PC-9 (cell line): ENCODE data around the gene RPS6KA4. TPM values are rescaled to one million over a fixed set of nuclear protein-coding genes. Genes with fewer than 3 reads are reported as not detected.

Source experiments
- BruUV-seq: library from RNA; stranded (reverse); fragments of 400-500 nt; replicated peaks from 2 replicates; lab custom pipeline; 2021; lab: Mats Ljungman, UMichigan
- CTCF ChIA-PET: fragments of 300-600 bp; sonication (Branson Sonifier 250); formaldehyde crosslinking; loops from one replicate; lab custom pipeline; 2022; ENCODE audit warnings: antibody characterized with exemption; lab: Charles Lee
- POLR2A ChIA-PET: fragments of 300-600 bp; sonication (Branson Sonifier 250); formaldehyde crosslinking; loops from one replicate; lab custom pipeline; 2022; ENCODE audit warnings: antibody characterized with exemption; ENCODE audit not compliant: unreplicated experiment; lab: Charles Lee
- DNase-seq, 2 experiments: peaks; one replicate each; pipeline versions ENCODE4 v3.0.0 to v3.0.0-alpha.2; 2015 to 2022; ENCODE audit warnings: mixed read lengths in 1 of 2
- H2AFZ ChIP-seq: fragments of 200-600 bp; sonication (generic); 2 replicates; pipeline ENCODE4 v1.8.1; 2017; ENCODE audit warnings: antibody characterized with exemption
- H3F3A ChIP-seq: fragments of 200-600 bp; sonication (generic); 2 replicates; pipeline ENCODE4 v1.8.1; 2017; ENCODE audit warnings: antibody characterized with exemption, mild to moderate bottlenecking, low read depth; ENCODE audit not compliant: insufficient read depth
- H3K27ac ChIP-seq: fragments of 200-600 bp; sonication (generic); 2 replicates; pipeline ENCODE4 v1.6.1; 2016; ENCODE audit warnings: mixed run types
- H3K27me3 ChIP-seq: fragments of 200-600 bp; sonication (generic); 2 replicates; pipeline ENCODE4 v1.6.1; 2016; ENCODE audit warnings: low read depth, mixed run types; ENCODE audit not compliant: insufficient read depth
- H3K36me3 ChIP-seq: fragments of 200-600 bp; sonication (generic); 2 replicates; pipeline ENCODE4 v1.6.1; 2016; ENCODE audit warnings: low read depth, mixed run types
- H3K4me1 ChIP-seq: fragments of 200-600 bp; sonication (generic); replicated peaks from 2 replicates; pipeline ENCODE4 v1.6.1; 2016; ENCODE audit warnings: mixed run types; ENCODE audit not compliant: insufficient read depth
- H3K4me2 ChIP-seq: fragments of 200-600 bp; sonication (generic); 2 replicates; pipeline ENCODE4 v1.6.1; 2017; ENCODE audit warnings: mixed run types
- H3K4me3 ChIP-seq: fragments of 200-600 bp; sonication (generic); 2 replicates; pipeline ENCODE4 v1.6.1; 2016; ENCODE audit warnings: mixed run types
- H3K79me2 ChIP-seq: fragments of 200-600 bp; sonication (generic); 2 replicates; pipeline ENCODE4 v1.6.1; 2017; ENCODE audit warnings: low read depth, mixed run types
- H3K9me2 ChIP-seq: fragments of 200-600 bp; sonication (generic); 2 replicates; pipeline ENCODE4 v1.8.1; 2017; ENCODE audit warnings: mild to moderate bottlenecking; ENCODE audit not compliant: insufficient read depth
- H3K9me3 ChIP-seq: fragments of 200-600 bp; sonication (generic); 2 replicates; pipeline ENCODE4 v1.8.1; 2016; ENCODE audit warnings: low read depth; ENCODE audit not compliant: insufficient read depth
- H4K20me1 ChIP-seq: fragments of 200-600 bp; sonication (generic); 2 replicates; pipeline ENCODE4 v1.8.1; 2017; ENCODE audit not compliant: insufficient read depth
- EZH2 ChIP-seq: fragments of 200-600 bp; sonication (generic); IDR thresholded peaks from 2 replicates; pipeline ENCODE4 v1.8.0; 2017; ENCODE audit warnings: antibody characterized with exemption, low read depth
- intact Hi-C: fragments of 100-400 bp; cut with micrococcal nuclease; formaldehyde crosslinking; loops from one replicate; pipeline ENCODE4 v1.10.0; 2022; ENCODE audit not compliant: unreplicated experiment
- total RNA-seq: library from RNA; stranded (reverse); gene quantifications from 2 replicates; pipeline ENCODE4 v1.2.3, GENCODE V29; 2021
- TF ChIP-seq, protein P1 (sequence below): fragments of 200-600 bp; sonication (generic); conservative IDR thresholded peaks from 2 replicates; pipeline ENCODE4 v1.6.1; 2017; ENCODE audit warnings: mixed run types, antibody characterized with exemption, mild to moderate bottlenecking, moderate library complexity

The RPS6KA4 gene
- total RNA-seq, 1 experiment from 2014 or later, result 64.3 TPM

DNA sequence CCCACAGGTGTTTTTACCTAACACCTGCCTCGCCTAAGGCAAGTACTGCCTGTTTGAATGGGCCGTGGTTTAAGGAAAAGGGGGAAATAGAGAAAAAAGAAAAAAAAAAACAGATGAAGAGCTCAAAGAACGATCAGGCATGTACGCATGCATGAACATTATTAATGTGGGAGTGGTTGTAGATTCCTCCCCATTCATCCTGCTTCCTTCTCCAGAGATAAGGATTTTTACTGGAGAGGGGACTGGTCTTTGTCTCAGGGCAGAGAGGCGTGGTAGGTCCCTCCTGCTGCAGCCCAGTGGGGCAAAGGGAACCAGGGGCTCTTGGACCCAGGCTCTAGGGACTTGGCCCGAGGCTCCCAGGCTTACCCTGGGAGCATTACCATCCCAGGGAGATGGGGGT, 23.1 kb downstream of the RPS6KA4 start:
- Histone ChIP-seq H3K79me2 (no peaks in the 10 kb centered on the region), H3K9me3 (no peaks in the 10 kb centered on the region), H3K9me2 (no peaks in the 10 kb centered on the region), H3K27me3 (no peaks in the 10 kb centered on the region), H4K20me1 (no peaks in the 10 kb centered on the region), H3K36me3 (no peaks in the 10 kb centered on the region), H3K4me3 (no peak overlapping the region), H3K4me1 (peaks cover 41% of the 10 kb centered on the region), H3K4me2 (no peak overlapping the region), H2AFZ (no peak overlapping the region), H3F3A (peaks cover 26% of the 10 kb centered on the region), H3K27ac (no peak overlapping the region)
- ChIA-PET CTCF (interaction anchor here (0.6 kb wide), 1 partner anchor 57 kb away, joined by 7 read pairs; no protein-coding TSS in a partner anchor), POLR2A (no interaction called here)
- intact Hi-C loops, result no loop called here
- no peak for DNase-seq
- TF ChIP-seq, protein P1, sequence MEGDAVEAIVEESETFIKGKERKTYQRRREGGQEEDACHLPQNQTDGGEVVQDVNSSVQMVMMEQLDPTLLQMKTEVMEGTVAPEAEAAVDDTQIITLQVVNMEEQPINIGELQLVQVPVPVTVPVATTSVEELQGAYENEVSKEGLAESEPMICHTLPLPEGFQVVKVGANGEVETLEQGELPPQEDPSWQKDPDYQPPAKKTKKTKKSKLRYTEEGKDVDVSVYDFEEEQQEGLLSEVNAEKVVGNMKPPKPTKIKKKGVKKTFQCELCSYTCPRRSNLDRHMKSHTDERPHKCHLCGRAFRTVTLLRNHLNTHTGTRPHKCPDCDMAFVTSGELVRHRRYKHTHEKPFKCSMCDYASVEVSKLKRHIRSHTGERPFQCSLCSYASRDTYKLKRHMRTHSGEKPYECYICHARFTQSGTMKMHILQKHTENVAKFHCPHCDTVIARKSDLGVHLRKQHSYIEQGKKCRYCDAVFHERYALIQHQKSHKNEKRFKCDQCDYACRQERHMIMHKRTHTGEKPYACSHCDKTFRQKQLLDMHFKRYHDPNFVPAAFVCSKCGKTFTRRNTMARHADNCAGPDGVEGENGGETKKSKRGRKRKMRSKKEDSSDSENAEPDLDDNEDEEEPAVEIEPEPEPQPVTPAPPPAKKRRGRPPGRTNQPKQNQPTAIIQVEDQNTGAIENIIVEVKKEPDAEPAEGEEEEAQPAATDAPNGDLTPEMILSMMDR, result no peak
- TF ChIP-seq EZH2, result no peak
- BruUV-seq, result no TSS peak

DNA sequence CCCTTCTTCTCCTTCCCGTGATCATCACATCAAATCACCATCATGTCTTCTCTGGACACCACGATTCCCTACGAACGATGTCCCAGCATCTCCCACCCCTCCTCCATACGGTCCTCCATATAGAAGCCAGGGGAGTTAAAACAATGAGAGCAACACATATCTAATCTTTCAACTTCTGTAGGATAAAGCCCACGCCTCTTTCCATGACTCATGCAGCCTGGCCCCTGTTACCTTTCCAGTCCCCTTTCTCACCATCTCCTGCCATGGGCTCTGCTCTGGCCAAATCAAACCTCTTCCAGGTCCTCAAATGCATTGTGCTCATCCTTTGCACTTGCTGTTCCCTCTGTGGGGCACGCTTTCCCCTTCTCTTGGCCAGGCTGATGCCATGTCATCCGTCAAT, 23.6 kb downstream of the RPS6KA4 start:
- POLR2A ChIA-PET, result no interaction called here
- intact Hi-C loops, result no loop called here

DNA sequence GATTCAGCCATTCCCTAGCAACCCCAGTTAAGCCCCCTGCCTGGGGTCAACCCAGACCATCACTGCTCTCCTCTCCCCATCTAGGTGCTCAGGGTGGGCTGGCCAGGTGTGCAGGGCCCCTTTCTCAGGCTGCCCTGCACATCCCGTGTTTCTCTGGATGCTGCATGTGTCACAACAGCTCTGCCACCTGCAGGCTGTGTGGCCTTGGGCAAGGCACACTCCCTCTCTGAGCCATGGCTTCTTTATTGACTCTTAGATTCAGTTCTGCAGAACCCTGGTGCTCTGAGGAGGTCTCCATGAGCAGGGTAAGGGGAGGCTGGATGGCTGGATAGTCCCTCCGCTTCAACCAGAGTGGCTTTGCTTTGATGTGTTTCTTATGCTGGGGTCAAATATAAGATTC, 24.6 kb downstream of the RPS6KA4 start:
- Histone ChIP-seq H3F3A (peaks cover 25% of the 10 kb centered on the region), H3K9me2 (no peaks in the 10 kb centered on the region), H3K4me3 (no peak overlapping the region), H3K79me2 (no peaks in the 10 kb centered on the region), H3K27me3 (no peaks in the 10 kb centered on the region), H2AFZ (no peak overlapping the region), H3K4me1 (peaks cover 44% of the 10 kb centered on the region), H3K9me3 (no peaks in the 10 kb centered on the region), H3K4me2 (no peak overlapping the region), H4K20me1 (no peaks in the 10 kb centered on the region), H3K36me3 (no peaks in the 10 kb centered on the region), H3K27ac (no peak overlapping the region)
- TF ChIP-seq EZH2, result no peak
- TF ChIP-seq, protein P1, result no peak
- no peak for DNase-seq
- BruUV-seq, result no TSS peak
- intact Hi-C loops, result no loop called here
- CTCF ChIA-PET, result interaction anchor here (0.6 to 1.2 kb wide), 3 partner anchors 18 to 262 kb away, joined by 4 to 9 read pairs (median 6); no protein-coding TSS in a partner anchor
- POLR2A ChIA-PET, result no interaction called here

More for the DNA sequence above, 23.6 kb downstream of the RPS6KA4 start:
- H3K9me3 ChIP-seq, result no peaks in the 10 kb centered on the region
- H3K4me2 ChIP-seq, result no peak overlapping the region
- CTCF ChIA-PET, result no interaction called here
- H3K79me2 ChIP-seq, result no peaks in the 10 kb centered on the region
- no peak overlapping the region for H3K4me3 ChIP-seq
- no peak overlapping the region for H2AFZ ChIP-seq
- no peak overlapping the region for H3K27ac ChIP-seq
- TF ChIP-seq EZH2, result no peak
- TF ChIP-seq, protein P1, result no peak
- H3K4me1 ChIP-seq, result peaks cover 44% of the 10 kb centered on the region
- no peaks in the 10 kb centered on the region for H3K27me3 ChIP-seq
- H4K20me1 ChIP-seq, result no peaks in the 10 kb centered on the region
- H3F3A ChIP-seq, result peaks cover 30% of the 10 kb centered on the region
- DNase-seq, result no peak
- H3K36me3 ChIP-seq, result no peaks in the 10 kb centered on the region
- H3K9me2 ChIP-seq, result no peaks in the 10 kb centered on the region
- no TSS peak for BruUV-seq
